ENCODE results near the gene ILKAP. TPM values are rescaled to one million over a fixed set of nuclear protein-coding genes. Genes with fewer than 3 reads are reported as not detected.

The ILKAP gene
- total RNA-seq, 6 experiments from 2014 or later: 27.3 to 34.3 (median 28.6) TPM

DNA sequence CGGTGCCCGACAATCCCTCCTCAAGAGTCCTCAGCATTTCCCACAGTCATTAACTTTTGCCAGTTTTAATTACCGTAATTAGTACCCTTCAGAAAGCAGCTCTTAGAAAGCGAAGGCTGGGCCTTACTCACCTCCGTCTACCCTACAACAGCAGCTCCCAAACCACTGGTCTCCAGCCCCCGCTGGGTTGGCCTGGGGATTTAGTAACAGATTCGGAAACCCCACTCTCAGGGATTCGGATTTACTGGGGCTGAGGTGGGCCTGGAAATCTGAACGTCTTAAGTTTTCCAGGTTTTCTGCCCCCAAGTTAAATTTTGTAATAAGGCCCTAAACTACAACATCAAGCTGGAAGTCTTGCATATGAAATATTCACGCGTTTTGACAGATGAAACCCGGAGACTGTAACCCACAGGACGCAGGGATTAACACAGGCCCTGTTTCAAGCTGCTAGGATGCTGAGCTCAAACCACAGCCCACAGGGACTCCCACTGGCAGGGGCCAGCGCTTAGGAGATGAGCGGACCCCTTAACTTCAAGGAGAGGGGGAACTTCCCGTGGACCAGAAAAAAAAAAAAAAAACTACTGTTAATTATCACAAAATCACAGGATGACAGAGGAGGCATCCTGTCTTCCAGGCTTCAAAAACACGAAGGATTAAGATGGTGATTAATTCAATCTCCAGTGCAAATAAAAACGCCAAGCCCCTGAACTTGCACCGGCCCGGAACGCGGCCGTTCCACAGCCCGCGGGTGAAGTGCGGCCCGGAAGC lies 985 bp downstream of the ILKAP start:
- H3K4me3 Mint-ChIP-seq: peak overlapping the region; percentile 94
- H3K27me3 Mint-ChIP-seq (ENCODE audit: insufficient read depth): no peaks in the 10 kb centered on the region
- H3K9me3 Mint-ChIP-seq: no peaks in the 10 kb centered on the region; the same call in 1 of the 2 replicates
- peaks cover 31% of the 10 kb centered on the region for H3K4me1 Mint-ChIP-seq (ENCODE audit: low read depth)
- no peak for DNase-seq
- H3K27ac Mint-ChIP-seq: peak overlapping the region; percentile 82
- peaks cover 19% of the 10 kb centered on the region for H3K36me3 Mint-ChIP-seq (ENCODE audit: low read depth)
- TF ChIP-seq, protein P1, sequence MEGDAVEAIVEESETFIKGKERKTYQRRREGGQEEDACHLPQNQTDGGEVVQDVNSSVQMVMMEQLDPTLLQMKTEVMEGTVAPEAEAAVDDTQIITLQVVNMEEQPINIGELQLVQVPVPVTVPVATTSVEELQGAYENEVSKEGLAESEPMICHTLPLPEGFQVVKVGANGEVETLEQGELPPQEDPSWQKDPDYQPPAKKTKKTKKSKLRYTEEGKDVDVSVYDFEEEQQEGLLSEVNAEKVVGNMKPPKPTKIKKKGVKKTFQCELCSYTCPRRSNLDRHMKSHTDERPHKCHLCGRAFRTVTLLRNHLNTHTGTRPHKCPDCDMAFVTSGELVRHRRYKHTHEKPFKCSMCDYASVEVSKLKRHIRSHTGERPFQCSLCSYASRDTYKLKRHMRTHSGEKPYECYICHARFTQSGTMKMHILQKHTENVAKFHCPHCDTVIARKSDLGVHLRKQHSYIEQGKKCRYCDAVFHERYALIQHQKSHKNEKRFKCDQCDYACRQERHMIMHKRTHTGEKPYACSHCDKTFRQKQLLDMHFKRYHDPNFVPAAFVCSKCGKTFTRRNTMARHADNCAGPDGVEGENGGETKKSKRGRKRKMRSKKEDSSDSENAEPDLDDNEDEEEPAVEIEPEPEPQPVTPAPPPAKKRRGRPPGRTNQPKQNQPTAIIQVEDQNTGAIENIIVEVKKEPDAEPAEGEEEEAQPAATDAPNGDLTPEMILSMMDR (IDR thresholded peaks at IDR 0.05): no peak

DNA sequence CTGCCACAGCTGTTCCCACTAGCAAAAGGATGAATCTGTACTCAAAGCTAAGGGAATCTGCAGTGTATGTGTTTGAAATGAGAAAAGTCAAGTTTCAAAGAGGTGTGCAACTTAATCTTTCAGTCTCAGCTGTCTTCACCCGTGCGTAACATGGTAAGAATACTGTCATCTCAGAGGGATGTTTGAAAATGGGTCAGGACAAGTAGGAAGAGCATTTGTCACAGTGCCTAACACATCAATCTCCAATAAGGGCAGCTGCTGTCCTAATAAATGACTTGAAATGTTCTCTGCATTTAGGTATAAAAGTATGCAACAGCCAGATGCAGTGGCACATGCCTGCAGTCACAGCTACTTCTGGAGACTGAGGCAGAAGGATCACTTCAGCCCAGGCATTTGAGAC lies 13.1 kb downstream of the ILKAP start:
- Mint-ChIP-seq H3K27ac (no peak overlapping the region), H3K36me3 (ENCODE audit: low read depth) (peaks cover 33% of the 10 kb centered on the region), H3K9me3 (no peaks in the 10 kb centered on the region), H3K27me3 (ENCODE audit: insufficient read depth) (no peaks in the 10 kb centered on the region), H3K4me1 (ENCODE audit: low read depth) (no peaks in the 10 kb centered on the region), H3K4me3 (no peak overlapping the region)
- TF ChIP-seq, protein P1 (IDR thresholded peaks at IDR 0.05): no peak
- no peak for DNase-seq

DNA sequence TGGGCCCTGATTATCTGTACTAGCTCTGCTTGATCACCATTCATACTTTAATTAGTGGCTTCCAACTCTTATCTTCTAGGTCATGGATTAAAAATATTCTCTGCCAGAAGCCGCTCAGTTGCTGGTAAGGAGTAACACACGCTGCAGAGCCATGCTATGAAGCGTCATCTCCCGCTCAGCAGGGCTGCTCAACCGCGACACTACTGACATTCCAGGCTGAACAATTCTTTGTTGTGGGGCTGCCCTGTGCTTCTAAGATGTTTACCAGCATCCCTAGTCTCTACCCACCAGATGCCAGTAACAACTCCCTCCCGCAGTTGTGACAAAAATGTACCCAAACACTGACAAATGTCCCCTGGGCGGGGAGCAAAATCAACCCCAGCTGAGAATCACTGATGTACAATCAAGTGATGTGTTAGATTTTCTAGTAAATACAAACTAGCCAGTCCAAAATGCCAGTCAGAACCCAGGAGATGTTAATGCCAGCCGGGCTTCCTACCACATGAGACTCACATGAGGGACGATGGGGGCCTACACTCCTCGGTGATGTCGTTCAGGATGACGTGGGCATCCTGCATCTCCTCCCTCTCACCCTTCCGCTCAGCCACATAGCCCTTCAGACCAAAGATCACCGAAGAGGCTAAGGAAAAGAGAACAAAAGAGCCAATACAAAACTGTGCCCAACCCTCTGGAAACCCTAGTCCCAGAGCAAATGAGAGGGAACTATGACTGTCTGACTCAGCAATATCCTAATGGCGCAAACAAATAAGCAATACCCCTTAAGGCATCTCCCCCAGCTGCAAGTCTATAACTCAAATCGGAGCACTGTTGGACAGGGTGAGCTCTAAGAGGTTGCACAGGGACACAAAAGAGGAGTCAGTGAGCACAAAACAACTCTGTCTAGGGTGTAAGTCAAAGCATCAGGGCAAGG lies 15.6 kb downstream of the ILKAP start:
- DNase-seq: no peak
- peak overlapping the region; percentile 29; the same call in 1 of the 2 replicates for H3K27ac Mint-ChIP-seq
- H3K4me1 Mint-ChIP-seq (ENCODE audit: low read depth): no peaks in the 10 kb centered on the region
- peaks cover 48% of the 10 kb centered on the region for H3K36me3 Mint-ChIP-seq (ENCODE audit: low read depth)
- no peak overlapping the region for H3K4me3 Mint-ChIP-seq
- TF ChIP-seq, protein P1 (IDR thresholded peaks at IDR 0.05): no peak
- no peaks in the 10 kb centered on the region for H3K27me3 Mint-ChIP-seq (ENCODE audit: insufficient read depth)
- no peaks in the 10 kb centered on the region for H3K9me3 Mint-ChIP-seq

- no peak for DNase-seq
- H3K4me1 Mint-ChIP-seq (ENCODE audit: low read depth): no peaks in the 10 kb centered on the region
- H3K27ac Mint-ChIP-seq: no peak overlapping the region
- no peak overlapping the region for H3K4me3 Mint-ChIP-seq
- TF ChIP-seq, protein P1 (IDR thresholded peaks at IDR 0.05): no peak
- H3K36me3 Mint-ChIP-seq (ENCODE audit: low read depth): peaks cover 47% of the 10 kb centered on the region
- H3K27me3 Mint-ChIP-seq (ENCODE audit: insufficient read depth): no peaks in the 10 kb centered on the region
- no peaks in the 10 kb centered on the region for H3K9me3 Mint-ChIP-seq
Observed at GRCh38 chr2:238183821-238184220, 19.7 kb downstream of the ILKAP start.

- TF ChIP-seq, protein P1 (IDR thresholded peaks at IDR 0.05): no peak
- Mint-ChIP-seq H3K27me3 (ENCODE audit: insufficient read depth) (no peaks in the 10 kb centered on the region), H3K4me3 (no peak overlapping the region), H3K27ac (no peak overlapping the region), H3K4me1 (ENCODE audit: low read depth) (no peaks in the 10 kb centered on the region), H3K36me3 (ENCODE audit: low read depth) (peaks cover 35% of the 10 kb centered on the region), H3K9me3 (no peaks in the 10 kb centered on the region)
- no peak for DNase-seq
Observed at GRCh38 chr2:238182362-238182761, 21.1 kb downstream of the ILKAP start.

Measured in HFFc6 (cell line).